ENCODE measurements around the gene DENND1A. TPM values are rescaled to one million over a fixed set of nuclear protein-coding genes. Genes with fewer than 3 reads are reported as not detected.
A peak's percentile ranks its signal among the peaks of the same experiment; 100 is the strongest.

Gene DENND1A
- total RNA-seq, 1 donor from 2014 or later: 13.9 TPM

GRCh38 chr9:123645762-123646161 lies 284.2 kb downstream of the DENND1A start:
- peaks cover 2% of the 10 kb centered on the region for H3K9me3 Mint-ChIP-seq (ENCODE audit: unreplicated experiment)
- no peak overlapping the region for H3K4me3 Mint-ChIP-seq (ENCODE audit: unreplicated experiment)
- H3K36me3 Mint-ChIP-seq (ENCODE audit: unreplicated experiment): peaks cover 4% of the 10 kb centered on the region
- TF ChIP-seq CTCF (IDR thresholded peaks at IDR 0.05; ENCODE audit: partially characterized antibody, unreplicated experiment): no peak
- H3K27me3 Mint-ChIP-seq (ENCODE audit: unreplicated experiment): peaks cover 2% of the 10 kb centered on the region
- no peak overlapping the region for H3K27ac Mint-ChIP-seq (ENCODE audit: unreplicated experiment)
- no peak for DNase-seq
- H3K4me1 Mint-ChIP-seq (ENCODE audit: low read depth, unreplicated experiment): peaks cover 6% of the 10 kb centered on the region

GRCh38 chr9:123645126-123645525 lies 284.8 kb downstream of the DENND1A start:
- Mint-ChIP-seq H3K9me3 (ENCODE audit: unreplicated experiment) (peaks cover 2% of the 10 kb centered on the region), H3K27ac (ENCODE audit: unreplicated experiment) (no peak overlapping the region), H3K4me3 (ENCODE audit: unreplicated experiment) (no peak overlapping the region), H3K27me3 (ENCODE audit: unreplicated experiment) (peaks cover 2% of the 10 kb centered on the region), H3K4me1 (ENCODE audit: low read depth, unreplicated experiment) (peaks cover 10% of the 10 kb centered on the region), H3K36me3 (ENCODE audit: unreplicated experiment) (peaks cover 4% of the 10 kb centered on the region)
- DNase-seq: no peak
- no peak for TF ChIP-seq CTCF (IDR thresholded peaks at IDR 0.05; ENCODE audit: partially characterized antibody, unreplicated experiment)

GRCh38 chr9:123643518-123643917 lies 286.4 kb downstream of the DENND1A start:
- no peak for DNase-seq
- Mint-ChIP-seq H3K4me3 (ENCODE audit: unreplicated experiment) (no peak overlapping the region), H3K4me1 (ENCODE audit: low read depth, unreplicated experiment) (peaks cover 10% of the 10 kb centered on the region), H3K27ac (ENCODE audit: unreplicated experiment) (no peak overlapping the region), H3K9me3 (ENCODE audit: unreplicated experiment) (peaks cover 2% of the 10 kb centered on the region), H3K36me3 (ENCODE audit: unreplicated experiment) (peaks cover 4% of the 10 kb centered on the region), H3K27me3 (ENCODE audit: unreplicated experiment) (peaks cover 2% of the 10 kb centered on the region)
- no peak for TF ChIP-seq CTCF (IDR thresholded peaks at IDR 0.05; ENCODE audit: partially characterized antibody, unreplicated experiment)

- H3K9me3 Mint-ChIP-seq (ENCODE audit: unreplicated experiment): peaks cover 2% of the 10 kb centered on the region
- peaks cover 4% of the 10 kb centered on the region for H3K36me3 Mint-ChIP-seq (ENCODE audit: unreplicated experiment)
- H3K27me3 Mint-ChIP-seq (ENCODE audit: unreplicated experiment): peaks cover 2% of the 10 kb centered on the region
- DNase-seq: no peak
- TF ChIP-seq CTCF (IDR thresholded peaks at IDR 0.05; ENCODE audit: partially characterized antibody, unreplicated experiment): no peak
- H3K27ac Mint-ChIP-seq (ENCODE audit: unreplicated experiment): no peak overlapping the region
- H3K4me1 Mint-ChIP-seq (ENCODE audit: low read depth, unreplicated experiment): peaks cover 13% of the 10 kb centered on the region
- no peak overlapping the region for H3K4me3 Mint-ChIP-seq (ENCODE audit: unreplicated experiment)
Observed at GRCh38 chr9:123642291-123643278, 287.3 kb downstream of the DENND1A start.

- no peak for TF ChIP-seq CTCF (IDR thresholded peaks at IDR 0.05; ENCODE audit: partially characterized antibody, unreplicated experiment)
- Mint-ChIP-seq H3K36me3 (ENCODE audit: unreplicated experiment) (peaks cover 4% of the 10 kb centered on the region), H3K4me3 (ENCODE audit: unreplicated experiment) (no peak overlapping the region), H3K9me3 (ENCODE audit: unreplicated experiment) (no peaks in the 10 kb centered on the region), H3K27me3 (ENCODE audit: unreplicated experiment) (peaks cover 2% of the 10 kb centered on the region), H3K4me1 (ENCODE audit: low read depth, unreplicated experiment) (peaks cover 13% of the 10 kb centered on the region), H3K27ac (ENCODE audit: unreplicated experiment) (peak overlapping the region; percentile 3)
- DNase-seq: no peak
Observed at GRCh38 chr9:123640792-123641222, 289.1 kb downstream of the DENND1A start.

Measured in glutamatergic neuron (in vitro differentiated cells).